Measurements from ENCODE around the gene PRXL2A.
"Not testable (repeated sequence)": the region's sequence is repeated elsewhere in the genome, so short reads cannot be mapped to it uniquely, and the experiment has no call there.

The PRXL2A gene

GRCh38 chr10:80476685-80477084 lies 68.3 kb downstream of the PRXL2A start:
- TF ChIP-seq REST (IDR thresholded peaks at IDR 0.05; ENCODE audit: insufficient replicate concordance, low read depth) = no peak
- TF ChIP-seq POLR2AphosphoS5 (IDR thresholded peaks at IDR 0.05; ENCODE audit: low read depth) = no peak
- TF ChIP-seq CTCF (IDR thresholded peaks at IDR 0.05; ENCODE audit: insufficient read depth, low read length) = no peak
- TF ChIP-seq SPI1 (IDR thresholded peaks at IDR 0.05; ENCODE audit: borderline replicate concordance, low read depth) = no peak
- Histone ChIP-seq H3K27ac (replicated peaks) (no peak overlapping the region), H3K27me3 (ENCODE audit: insufficient read depth, poor library complexity, severe bottlenecking) (no peaks in the 10 kb centered on the region), H3K4me3 (replicated peaks; ENCODE audit: insufficient read depth, low read length) (no peak overlapping the region)
- no peak for DNase-seq (ENCODE audit: low read depth in 1 of 2, low spot score in 1 of 2)

- Histone ChIP-seq H3K27ac (replicated peaks) (no peak overlapping the region), H3K27me3 (ENCODE audit: insufficient read depth, poor library complexity, severe bottlenecking) (no peaks in the 10 kb centered on the region), H3K4me3 (replicated peaks; ENCODE audit: insufficient read depth, low read length) (no peak overlapping the region)
- no peak for TF ChIP-seq POLR2AphosphoS5 (IDR thresholded peaks at IDR 0.05; ENCODE audit: low read depth)
- no peak for TF ChIP-seq SPI1 (IDR thresholded peaks at IDR 0.05; ENCODE audit: borderline replicate concordance, low read depth)
- no peak for TF ChIP-seq GABPA (IDR thresholded peaks at IDR 0.05; ENCODE audit: low read depth)
- no peak for TF ChIP-seq REST (IDR thresholded peaks at IDR 0.05; ENCODE audit: insufficient replicate concordance, low read depth)
- no peak for TF ChIP-seq CTCF (IDR thresholded peaks at IDR 0.05; ENCODE audit: insufficient read depth, low read length)
- DNase-seq (ENCODE audit: low read depth in 1 of 2, low spot score in 1 of 2) = no peak
Measured at GRCh38 chr10:80477813-80478212, 69.5 kb downstream of the PRXL2A start.

DNA sequence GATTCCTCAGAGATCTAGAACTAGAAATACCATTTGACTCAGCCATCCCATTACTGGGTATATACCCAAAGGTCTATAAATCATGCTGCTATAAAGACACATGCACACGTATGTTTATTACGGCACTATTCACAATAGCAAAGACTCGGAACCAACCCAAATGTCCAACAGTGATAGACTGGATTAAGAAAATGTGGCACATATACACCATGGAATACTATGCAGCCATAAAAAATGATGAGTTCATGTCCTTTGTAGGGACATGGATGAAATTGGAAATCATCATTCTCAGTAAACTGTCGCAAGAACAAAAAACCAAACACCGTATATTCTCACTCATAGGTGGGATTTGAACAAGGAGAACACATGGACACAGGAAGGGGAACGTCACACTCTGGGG lies 72.0 kb downstream of the PRXL2A start:
- H3K27me3 ChIP-seq (ENCODE audit: insufficient read depth, poor library complexity, severe bottlenecking); DNase-seq (ENCODE audit: low read depth in 1 of 2, low spot score in 1 of 2); H3K4me3 ChIP-seq (replicated peaks; ENCODE audit: insufficient read depth, low read length); H3K27ac ChIP-seq (replicated peaks): not testable (repeated sequence)

DNA sequence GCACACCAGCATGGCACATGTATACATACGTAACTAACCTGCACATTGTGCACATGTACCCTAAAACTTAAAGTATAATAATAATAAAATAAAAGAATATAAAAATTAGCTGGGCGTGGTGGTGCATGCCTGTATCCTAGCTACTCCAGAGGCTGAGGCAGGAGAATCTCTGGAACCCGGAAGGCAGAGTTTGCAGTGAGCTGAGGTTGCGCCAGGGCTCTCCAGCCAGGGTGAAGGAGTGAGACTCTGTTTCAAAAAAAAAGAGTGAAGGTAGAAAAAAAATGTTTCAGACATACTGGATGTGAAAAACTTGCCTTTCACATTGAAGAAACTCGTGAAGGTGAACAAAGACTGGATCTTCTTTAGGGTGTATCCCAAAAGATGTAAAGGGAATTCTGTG lies 72.5 kb downstream of the PRXL2A start:
- no peak for DNase-seq (ENCODE audit: low read depth in 1 of 2, low spot score in 1 of 2)
- no peak for TF ChIP-seq GABPA (IDR thresholded peaks at IDR 0.05; ENCODE audit: low read depth)
- no peak for TF ChIP-seq REST (IDR thresholded peaks at IDR 0.05; ENCODE audit: insufficient replicate concordance, low read depth)
- TF ChIP-seq CTCF (IDR thresholded peaks at IDR 0.05; ENCODE audit: insufficient read depth, low read length) = no peak
- no peak for TF ChIP-seq POLR2AphosphoS5 (IDR thresholded peaks at IDR 0.05; ENCODE audit: low read depth)
- TF ChIP-seq SPI1 (IDR thresholded peaks at IDR 0.05; ENCODE audit: borderline replicate concordance, low read depth) = no peak
- Histone ChIP-seq H3K27ac (replicated peaks) (no peak overlapping the region), H3K27me3 (ENCODE audit: insufficient read depth, poor library complexity, severe bottlenecking) (no peaks in the 10 kb centered on the region), H3K4me3 (replicated peaks; ENCODE audit: insufficient read depth, low read length) (no peak overlapping the region)

All from HL-60 (cell line).